PC-3 (cell line): ENCODE measurements around the gene PML. TPM values are rescaled to one million over a fixed set of nuclear protein-coding genes. Genes with fewer than 3 reads are reported as not detected.

Experiments used
- ATAC-seq: fragments of 200-7000 bp; cut with Tn5 transposase; 2 replicates; pipeline ENCODE4 v1.9.1; 2020; ENCODE audit warnings: mild to moderate bottlenecking, moderate library complexity
- BruUV-seq: library from RNA; stranded (reverse); fragments of 400-500 nt; replicated peaks from 2 replicates; lab custom pipeline; 2021; lab: Mats Ljungman, UMichigan
- CTCF ChIA-PET: fragments of 300-600 bp; sonication (Branson Sonifier 250); formaldehyde crosslinking; loops from one replicate; lab custom pipeline; 2022; ENCODE audit warnings: antibody characterized with exemption; lab: Charles Lee
- POLR2A ChIA-PET: fragments of 300-600 bp; sonication (Branson Sonifier 250); formaldehyde crosslinking; loops from one replicate; lab custom pipeline; 2022; ENCODE audit warnings: antibody characterized with exemption; ENCODE audit not compliant: unreplicated experiment; lab: Charles Lee
- DNase-seq: peaks from one replicate; pipeline ENCODE4 v3.0.0-alpha.2; 2015
- H2AFZ ChIP-seq: fragments of 300-600 bp; sonication (generic); 2 replicates; pipeline ENCODE4 v1.6.0; 2016; ENCODE audit warnings: antibody characterized with exemption, low read length
- H3F3A ChIP-seq: fragments of 300-600 bp; sonication (generic); one replicate; pipeline ENCODE4 v1.6.0; 2017; ENCODE audit warnings: antibody characterized with exemption, low read length, control low read depth, mild to moderate bottlenecking; ENCODE audit not compliant: unreplicated experiment
- H3K27ac ChIP-seq: fragments of 300-600 bp; sonication (generic); 2 replicates; pipeline ENCODE4 v1.5.1; 2016; ENCODE audit warnings: mild to moderate bottlenecking, low read length
- H3K27me3 ChIP-seq: fragments of 300-600 bp; sonication (generic); 2 replicates; pipeline ENCODE4 v1.6.1; 2016; ENCODE audit warnings: low read length, mixed read lengths
- H3K36me3 ChIP-seq: fragments of 300-600 bp; sonication (generic); 2 replicates; pipeline ENCODE4 v1.6.1; 2016; ENCODE audit warnings: low read depth, mixed run types, low read length, mixed read lengths
- H3K4me1 ChIP-seq: fragments of 300-600 bp; sonication (generic); 2 replicates; pipeline ENCODE4 v1.5.1; 2016; ENCODE audit warnings: low read length; ENCODE audit not compliant: insufficient read depth
- H3K4me2 ChIP-seq: fragments of 300-600 bp; sonication (generic); 2 replicates; pipeline ENCODE4 v1.6.0; 2016; ENCODE audit warnings: low read length
- H3K4me3 ChIP-seq: fragments of 300-600 bp; sonication (generic); 2 replicates; pipeline ENCODE4 v1.5.1; 2016; ENCODE audit warnings: mild to moderate bottlenecking, low read length, mixed read lengths
- H3K79me2 ChIP-seq: fragments of 300-600 bp; sonication (generic); 2 replicates; pipeline ENCODE4 v1.6.1; 2017; ENCODE audit warnings: low read length, mixed read lengths
- H3K9ac ChIP-seq: fragments of 300-600 bp; sonication (generic); 2 replicates; pipeline ENCODE4 v1.6.0; 2016; ENCODE audit warnings: mild to moderate bottlenecking, low read length
- H3K9me2 ChIP-seq: fragments of 300-600 bp; sonication (generic); replicated peaks from 2 replicates; pipeline ENCODE4 v1.6.1; 2016; ENCODE audit warnings: mixed run types, low read length, mixed read lengths
- H3K9me3 ChIP-seq: fragments of 300-600 bp; sonication (generic); 2 replicates; pipeline ENCODE4 v1.6.1; 2016; ENCODE audit warnings: low read length, mixed read lengths
- H4K20me1 ChIP-seq: fragments of 300-600 bp; sonication (generic); 2 replicates; pipeline ENCODE4 v1.6.1; 2016; ENCODE audit warnings: low read length, mixed read lengths
- CTCF ChIP-seq: fragments of 300-600 bp; sonication (generic); conservative IDR thresholded peaks from 2 replicates; pipeline ENCODE4 v1.5.1; 2017; ENCODE audit warnings: antibody characterized with exemption, low read depth, mild to moderate bottlenecking, low read length
- EZH2 ChIP-seq: fragments of 300-600 bp; sonication (generic); IDR thresholded peaks from one replicate; pipeline ENCODE4 v1.6.1; 2017; ENCODE audit warnings: antibody characterized with exemption, mild to moderate bottlenecking, low read length; ENCODE audit not compliant: unreplicated experiment
- EZH2phosphoT487 ChIP-seq: fragments of 300-600 bp; sonication (generic); IDR thresholded peaks from 2 replicates; pipeline ENCODE4 v1.6.1; 2018; ENCODE audit warnings: mild to moderate bottlenecking, antibody characterized with exemption, low read length, borderline replicate concordance
- intact Hi-C: fragments of 100-400 bp; cut with micrococcal nuclease; formaldehyde crosslinking; loops from 2 replicates; pipeline ENCODE4 v1.9.0; 2023
- total RNA-seq: library from RNA; depleted of rRNA; stranded (reverse); fragments of >200 nt; gene quantifications from 2 replicates; pipeline ENCODE4 v1.2.3, GENCODE V29; 2014

Gene PML
- total RNA-seq, 1 experiment from 2014 or later: 18.7 TPM

GRCh38 chr15:73954188-73955145, 40.0 kb upstream of the PML start:
- Histone ChIP-seq H3F3A (peaks cover 16% of the 10 kb centered on the region), H3K36me3 (peaks cover 13% of the 10 kb centered on the region), H3K9ac (no peak overlapping the region), H4K20me1 (no peaks in the 10 kb centered on the region), H2AFZ (no peak overlapping the region), H3K27me3 (no peaks in the 10 kb centered on the region), H3K27ac (no peak overlapping the region), H3K9me2 (no peaks in the 10 kb centered on the region), H3K4me2 (no peak overlapping the region), H3K9me3 (no peaks in the 10 kb centered on the region), H3K79me2 (peaks cover 24% of the 10 kb centered on the region), H3K4me3 (no peak overlapping the region), H3K4me1 (peaks cover 52% of the 10 kb centered on the region)
- ChIA-PET CTCF (interaction anchor here (0.5 kb wide), 1 partner anchor 26 kb away, joined by 3 read pairs; no protein-coding TSS in a partner anchor), POLR2A (no interaction called here)
- TF ChIP-seq EZH2: no peak
- no peak for TF ChIP-seq EZH2phosphoT487
- TF ChIP-seq CTCF: no peak
- intact Hi-C loops: loop anchor here (5.0 kb wide), 1 partner anchor 57 kb away; no protein-coding TSS in a partner anchor
- no peak for ATAC-seq
- BruUV-seq: no TSS peak
- no peak for DNase-seq

- H3K4me2 ChIP-seq: peak overlapping the region; percentile 77
- no peaks in the 10 kb centered on the region for H3K9me3 ChIP-seq
- H3K4me3 ChIP-seq: no peak overlapping the region
- ATAC-seq (no peak), DNase-seq (no peak)
- ChIA-PET CTCF (no interaction called here), POLR2A (no interaction called here)
- BruUV-seq: no TSS peak
- H3K27me3 ChIP-seq: no peaks in the 10 kb centered on the region
- peaks cover 18% of the 10 kb centered on the region for H3F3A ChIP-seq
- no peaks in the 10 kb centered on the region for H3K9me2 ChIP-seq
- no peaks in the 10 kb centered on the region for H4K20me1 ChIP-seq
- TF ChIP-seq EZH2phosphoT487 (no peak), EZH2 (no peak), CTCF (no peak)
- peaks cover 29% of the 10 kb centered on the region for H3K79me2 ChIP-seq
- intact Hi-C loops: loop anchor here (5.0 kb wide), 1 partner anchor 58 kb away; no protein-coding TSS in a partner anchor
- peaks cover 60% of the 10 kb centered on the region for H3K4me1 ChIP-seq
- H3K27ac ChIP-seq: peak overlapping the region; percentile 97
- no peak overlapping the region for H3K9ac ChIP-seq
- no peak overlapping the region for H2AFZ ChIP-seq
- peaks cover 4% of the 10 kb centered on the region for H3K36me3 ChIP-seq
Observed at GRCh38 chr15:73955326-73955725, 39.2 kb upstream of the PML start.
